Stimulated activated CD4-positive, alpha-beta T cell treated with anti-CD3 and anti-CD28 coated beads, Interleukin-15, amount 100 ng/mL, for 24 hours (primary cell): ENCODE measurements around the gene MCF2L2.

Experiments
- DNase-seq: peaks from one replicate; pipeline ENCODE4 v3.0.0-alpha.2; 2020

The MCF2L2 gene

DNA sequence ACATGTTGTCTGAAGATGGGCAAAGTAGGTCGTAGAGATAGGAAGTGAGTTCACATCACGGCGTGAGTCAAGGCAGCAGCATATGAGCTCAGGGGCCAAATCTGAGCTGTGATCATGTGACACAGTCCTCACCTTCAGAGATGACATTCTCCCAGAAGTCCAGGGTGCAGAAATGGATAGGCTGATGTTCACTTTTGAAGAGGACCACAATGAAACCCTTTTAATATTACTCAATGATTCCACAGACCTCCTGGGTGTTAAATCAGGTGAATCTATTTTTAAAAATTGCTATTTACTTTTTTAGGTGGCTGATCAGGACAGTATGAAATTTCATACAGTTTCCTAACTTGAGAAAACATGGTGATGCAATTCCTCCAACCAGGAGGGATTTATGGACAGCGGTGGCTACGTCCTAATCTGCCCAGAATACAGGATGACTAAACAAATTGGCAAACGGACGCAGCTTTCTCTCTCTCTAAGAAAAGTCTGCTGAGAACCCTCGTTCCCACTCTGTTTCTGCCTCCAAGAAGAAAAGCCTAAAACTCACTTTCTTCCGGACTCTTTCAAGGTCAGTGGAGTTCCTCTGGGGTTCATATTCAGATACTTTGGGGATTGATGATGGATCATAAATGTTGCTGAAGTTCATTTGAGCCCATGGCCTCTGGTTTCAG, 141.0 kb downstream of the MCF2L2 start:
- DNase-seq, result peak; percentile 26

DNA sequence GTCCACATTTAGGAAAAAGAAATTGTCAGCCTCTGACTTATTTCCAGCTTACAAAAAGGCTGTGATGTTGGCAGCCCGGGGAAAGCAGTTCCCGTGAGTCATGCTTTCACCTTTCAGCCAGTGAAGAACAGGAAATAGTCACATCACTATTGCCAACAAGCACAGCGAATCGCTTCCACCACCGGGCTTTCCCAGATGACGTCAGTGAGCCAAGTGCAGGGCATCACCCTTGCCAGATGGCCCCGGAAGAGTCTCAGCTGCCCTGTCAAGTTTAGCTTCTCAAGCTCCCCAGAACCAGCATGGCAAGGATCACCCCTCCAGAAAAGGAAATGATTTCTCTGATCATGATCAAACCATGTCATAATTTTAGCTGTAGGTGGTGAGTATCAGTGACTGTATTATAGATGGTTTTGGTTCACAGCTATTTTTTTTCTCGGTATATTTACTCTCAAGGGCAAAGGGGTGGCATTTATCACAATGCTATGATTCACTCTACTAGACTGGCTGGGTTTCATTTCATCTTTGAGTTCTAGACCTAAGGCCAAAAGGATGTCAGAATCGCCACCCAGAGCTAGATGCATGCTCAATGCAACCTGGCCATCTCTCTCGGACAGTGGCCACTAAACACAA, 142.5 kb downstream of the MCF2L2 start:
- DNase-seq, result peak; percentile 96

DNA sequence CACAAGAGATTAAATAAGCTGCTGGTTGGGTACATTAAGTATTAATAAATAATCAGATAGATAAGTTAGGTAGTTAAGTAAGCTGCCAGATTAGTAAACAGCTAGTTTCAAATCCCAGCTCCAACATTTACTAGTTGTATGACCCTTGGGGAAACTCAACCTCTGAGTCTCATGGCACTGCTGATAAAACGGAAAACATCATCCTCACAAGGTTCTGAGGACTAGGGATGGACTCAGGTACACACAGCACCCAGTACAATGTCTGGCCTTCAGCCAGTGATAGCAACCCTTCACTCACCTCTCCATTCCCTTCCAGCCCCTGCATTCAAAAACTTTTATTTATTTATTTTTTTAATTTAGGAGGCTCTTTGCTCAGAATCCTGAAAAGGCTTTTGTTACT, 143.1 kb downstream of the MCF2L2 start:
- DNase-seq, result no peak

DNA sequence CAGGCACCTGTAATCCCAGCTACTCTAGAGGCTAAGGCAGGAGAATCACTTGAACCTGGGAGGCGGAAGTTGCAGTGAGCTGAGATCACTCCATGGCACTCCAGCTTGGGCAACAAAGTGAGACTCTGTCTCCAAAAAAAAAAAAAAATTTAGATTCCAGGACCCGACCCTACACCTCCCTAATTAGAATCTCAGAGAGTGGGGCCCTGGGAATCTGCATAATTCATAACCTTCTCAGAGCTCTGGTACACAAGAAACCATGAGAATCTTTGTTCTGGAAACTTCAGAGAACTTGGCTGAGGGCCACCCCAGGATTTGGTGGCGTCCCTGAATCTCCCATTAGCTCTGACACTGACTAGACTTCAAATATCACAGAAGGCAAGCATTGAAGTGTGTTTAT, 143.8 kb downstream of the MCF2L2 start:
- DNase-seq, result no peak

DNA sequence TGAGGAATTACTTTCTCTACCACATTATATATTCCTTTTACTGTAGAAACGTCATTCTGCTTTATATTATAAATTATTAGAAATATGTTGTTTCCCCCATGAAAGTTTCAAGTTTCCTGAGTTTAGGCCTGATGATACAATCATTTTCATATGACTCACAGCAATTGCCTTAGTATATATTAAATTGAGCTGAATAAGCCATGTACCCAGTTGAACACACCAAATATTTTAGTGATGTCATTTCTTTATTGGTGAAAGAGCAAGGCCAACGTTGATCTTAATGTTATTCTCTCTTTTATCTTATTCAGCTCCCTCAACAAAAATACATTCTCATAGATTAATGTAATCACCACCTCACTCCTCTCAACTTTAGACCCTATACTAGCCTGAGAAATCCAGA, 144.5 kb downstream of the MCF2L2 start:
- DNase-seq, result no peak

DNA sequence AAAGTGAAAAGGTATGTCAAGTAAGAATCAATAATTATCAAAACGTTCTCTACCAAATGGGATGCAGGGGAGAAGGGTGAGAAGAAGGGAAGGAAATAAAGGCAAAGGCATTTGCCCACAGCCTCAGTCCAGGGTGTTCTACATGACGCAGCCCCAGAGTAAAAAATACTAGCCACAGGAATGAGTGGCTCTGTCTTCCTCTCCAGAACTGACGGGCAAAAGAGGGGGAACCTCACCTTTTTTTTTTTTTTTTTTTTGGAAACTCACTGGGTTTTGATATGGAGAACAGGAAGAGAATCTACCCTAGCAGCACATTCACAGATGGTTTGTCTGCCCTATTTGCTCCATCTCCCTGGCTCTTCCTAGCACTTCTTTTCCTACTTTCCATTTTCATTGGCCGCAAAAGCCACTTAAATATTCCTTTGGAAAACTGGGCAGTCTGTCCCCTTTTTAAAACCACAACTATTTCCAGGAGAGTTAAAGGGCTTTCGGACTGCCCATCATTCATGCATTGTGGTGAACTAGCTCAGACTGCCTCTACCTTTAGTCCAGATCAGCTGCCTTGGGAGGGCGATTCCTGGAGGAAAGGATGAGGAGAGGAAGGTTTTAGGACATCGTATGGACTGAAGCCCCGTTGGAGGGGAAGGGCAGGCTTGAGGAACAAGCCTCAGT, 147.2 kb downstream of the MCF2L2 start:
- DNase-seq, result no peak

DNA sequence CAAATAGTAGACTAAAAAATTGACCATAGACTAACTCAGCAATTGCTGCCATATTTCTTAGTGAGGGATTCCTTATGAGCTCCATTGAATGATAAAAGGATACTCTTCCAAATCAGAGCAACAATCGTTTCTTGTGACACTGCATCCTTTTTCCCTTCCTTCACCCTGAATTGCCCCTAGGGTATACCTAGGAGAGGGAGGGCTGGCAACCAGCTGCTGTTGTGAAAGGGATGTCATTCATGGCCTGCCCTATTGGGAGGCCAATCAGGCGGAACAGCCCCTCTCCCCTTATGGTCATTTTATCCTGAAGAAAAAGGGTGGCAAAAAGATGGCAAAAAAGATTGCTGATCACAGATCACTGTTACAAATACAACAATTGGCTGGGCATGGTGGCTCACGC, 149.0 kb downstream of the MCF2L2 start:
- DNase-seq, result no peak

DNA sequence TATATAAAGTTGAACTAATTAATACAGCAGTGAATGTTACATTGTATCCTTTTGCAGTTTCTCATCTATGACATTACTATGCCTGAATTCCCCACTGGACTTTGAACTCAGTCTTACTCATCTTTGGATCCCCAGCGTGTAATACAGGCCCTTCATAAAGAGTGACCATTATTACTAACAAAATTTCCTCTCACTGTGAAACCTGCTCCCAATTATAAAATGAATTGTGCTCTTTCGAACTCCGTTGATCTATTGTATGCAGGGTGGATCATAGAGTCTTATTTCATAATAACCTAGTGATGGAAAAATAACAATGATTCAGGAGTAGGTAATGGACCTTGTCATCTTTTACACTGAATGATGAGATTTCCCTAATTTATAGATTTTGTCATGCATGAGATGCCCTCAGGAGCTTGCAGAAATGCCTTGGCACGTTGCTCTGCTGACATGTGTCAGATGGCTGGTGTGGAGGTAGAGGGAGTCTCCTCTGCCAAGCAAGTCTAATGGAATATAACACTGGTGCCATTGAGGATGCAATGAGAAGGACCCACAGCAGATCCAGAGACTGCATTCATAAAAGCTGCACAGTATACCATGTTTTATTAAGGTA, 149.8 kb downstream of the MCF2L2 start:
- no peak for DNase-seq

DNA sequence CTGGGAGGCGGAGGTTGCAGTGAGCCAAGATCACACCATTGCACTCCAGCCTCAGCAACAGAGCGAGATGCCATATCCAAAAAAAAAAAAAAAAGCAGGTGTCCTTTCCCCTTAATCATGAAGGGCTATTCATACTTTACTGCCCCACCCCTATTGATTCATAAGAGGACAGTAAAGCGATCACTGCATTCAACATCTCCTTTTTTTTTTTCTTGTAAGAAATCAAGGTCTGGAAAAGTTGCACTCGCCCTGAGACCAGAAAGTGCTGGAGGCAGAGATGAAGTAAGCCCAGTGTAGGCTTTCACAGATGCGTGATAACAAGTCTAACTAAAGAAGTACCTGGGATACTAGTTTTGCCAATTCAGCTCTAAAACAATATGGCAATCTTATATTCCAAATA, 151.2 kb downstream of the MCF2L2 start:
- DNase-seq, result no peak

DNA sequence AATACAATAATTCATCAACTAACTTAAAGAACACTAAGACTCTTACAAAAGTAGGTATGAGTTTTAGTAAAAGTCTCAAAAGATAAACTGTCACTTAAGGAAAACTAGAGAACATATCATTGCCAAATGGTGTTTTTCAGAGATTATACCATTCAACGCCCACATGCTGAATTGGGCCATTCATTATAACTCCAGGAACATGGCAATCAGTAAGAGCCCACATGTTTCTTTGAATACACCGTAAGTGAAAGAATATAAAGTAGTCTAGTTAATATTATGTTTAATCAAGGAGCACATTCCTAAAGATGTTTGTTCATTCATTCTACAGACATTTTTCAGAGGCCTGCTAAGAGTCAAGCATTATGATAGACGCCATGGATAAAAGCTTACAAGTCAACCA, 152.5 kb downstream of the MCF2L2 start:
- DNase-seq, result no peak

DNA sequence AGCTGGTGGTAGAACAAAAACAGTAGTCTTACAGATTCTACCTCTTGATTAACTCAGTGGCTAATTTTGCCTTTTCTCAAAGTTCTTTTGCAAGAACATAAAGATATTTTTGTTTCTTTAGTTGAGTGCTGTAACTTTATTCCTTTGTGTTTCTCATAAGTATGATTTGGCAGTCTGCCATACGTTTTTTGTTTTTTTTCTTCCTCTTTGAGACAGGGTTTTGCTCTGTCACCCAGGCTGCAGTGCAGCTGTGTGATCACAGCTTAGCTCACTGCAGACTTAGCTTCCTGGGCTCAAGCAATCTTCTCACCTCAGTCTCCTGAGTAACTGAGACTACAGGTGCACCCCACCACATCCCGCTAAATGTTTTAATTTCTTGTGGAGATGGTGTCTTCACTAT, 153.0 kb downstream of the MCF2L2 start:
- no peak for DNase-seq

DNA sequence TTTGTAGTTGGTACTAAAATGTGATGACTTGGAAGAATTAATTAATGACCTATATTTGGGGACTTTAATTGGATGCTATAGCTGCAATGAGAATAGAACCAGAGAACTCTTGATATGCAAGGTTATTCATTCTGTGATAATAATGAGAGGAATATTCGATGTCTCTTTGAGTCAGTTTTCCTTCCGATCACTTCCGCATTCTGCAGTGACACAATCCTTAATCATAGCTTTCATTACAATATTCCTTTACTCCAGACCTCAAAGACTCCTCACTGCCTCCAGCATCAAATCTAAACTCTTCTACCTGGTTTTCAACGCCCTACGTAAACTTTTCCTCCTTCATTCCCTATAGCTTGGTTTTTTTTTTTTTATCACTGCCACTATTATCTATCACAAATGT, 153.8 kb downstream of the MCF2L2 start:
- DNase-seq, result no peak

DNA sequence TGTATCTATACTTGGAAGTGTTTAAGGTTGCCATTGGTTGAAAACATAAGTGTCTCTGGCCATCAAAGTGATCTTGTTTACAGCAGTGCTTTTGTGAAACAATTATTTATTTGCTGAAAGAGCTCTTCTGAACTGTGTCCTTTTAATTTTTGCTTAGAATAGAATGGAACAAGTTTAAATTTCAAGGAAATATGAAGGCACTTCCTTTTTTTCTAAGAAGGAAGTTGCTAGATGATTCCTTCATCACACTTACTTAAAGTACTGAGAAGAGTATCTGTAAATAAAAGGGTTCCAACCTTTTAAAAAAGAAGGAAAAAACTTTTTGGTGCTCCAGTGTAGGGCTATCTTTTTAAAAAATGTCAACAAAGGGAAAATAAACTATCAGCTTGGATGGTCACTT, 155.6 kb downstream of the MCF2L2 start:
- no peak for DNase-seq

DNA sequence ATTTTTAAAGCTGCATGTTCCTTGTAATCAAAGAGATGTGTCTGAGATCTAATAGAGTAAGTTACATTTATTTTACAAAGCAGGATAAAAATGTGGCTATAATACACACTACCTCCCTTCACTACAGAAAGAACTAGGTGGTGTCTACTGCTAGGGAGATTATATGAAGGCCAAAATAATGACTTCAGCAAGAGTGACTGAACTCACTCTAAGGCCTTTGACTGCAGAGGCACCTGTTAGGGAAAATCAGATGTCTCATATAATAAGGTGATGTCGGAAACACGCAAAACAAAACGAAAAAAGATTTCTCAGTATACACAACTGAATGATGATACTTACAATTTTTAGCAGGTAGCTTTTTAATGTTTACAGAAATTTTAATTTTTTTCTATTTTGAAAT, 156.3 kb downstream of the MCF2L2 start:
- no peak for DNase-seq

DNA sequence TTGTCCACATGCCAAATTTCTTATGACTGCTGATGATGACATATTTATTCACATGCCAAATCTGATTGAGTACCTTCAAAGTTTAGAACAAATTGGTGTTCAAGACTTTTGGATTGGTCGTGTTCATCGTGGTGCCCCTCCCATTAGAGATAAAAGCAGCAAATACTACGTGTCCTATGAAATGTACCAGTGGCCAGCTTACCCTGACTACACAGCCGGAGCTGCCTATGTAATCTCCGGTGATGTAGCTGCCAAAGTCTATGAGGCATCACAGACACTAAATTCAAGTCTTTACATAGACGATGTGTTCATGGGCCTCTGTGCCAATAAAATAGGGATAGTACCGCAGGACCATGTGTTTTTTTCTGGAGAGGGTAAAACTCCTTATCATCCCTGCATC, 158.1 kb downstream of the MCF2L2 start:
- DNase-seq, result no peak

DNA sequence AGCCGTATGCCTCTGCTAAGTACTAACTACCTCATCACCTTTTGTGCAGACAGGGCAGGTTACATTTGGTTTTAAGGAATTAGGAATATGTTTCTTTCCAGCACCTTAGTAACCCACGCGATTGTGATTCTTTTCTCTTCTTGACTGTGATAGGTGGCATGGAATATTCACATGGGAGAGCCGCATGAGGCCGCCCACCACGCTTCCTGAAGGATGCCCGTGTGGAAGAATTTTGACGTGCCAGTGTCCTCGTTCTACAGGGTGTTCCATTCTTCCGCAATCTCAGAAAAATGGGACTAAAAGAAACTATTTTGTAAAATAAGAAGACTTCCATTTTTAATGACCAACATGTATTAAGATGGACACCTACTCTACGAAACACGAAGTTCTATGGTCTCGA, 159.1 kb downstream of the MCF2L2 start:
- no peak for DNase-seq

DNA sequence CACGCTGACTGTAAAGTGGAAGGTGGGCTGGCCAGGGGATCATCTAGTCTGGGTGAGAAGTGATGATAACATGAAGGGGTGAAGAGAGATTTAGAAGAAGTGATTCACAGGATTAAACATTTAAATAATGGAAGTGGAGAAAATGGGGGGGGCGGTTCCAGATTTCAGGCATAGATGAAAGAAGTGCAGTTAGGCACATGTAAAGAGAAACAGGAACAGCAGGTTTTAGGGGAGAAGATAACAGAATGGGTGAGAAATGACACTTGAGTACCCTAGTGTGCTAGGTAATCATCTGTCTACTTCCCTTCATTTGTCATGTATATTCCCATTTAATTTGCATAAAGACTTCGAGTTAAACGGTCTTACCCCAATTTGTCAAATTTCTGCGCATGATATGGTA, 160.1 kb downstream of the MCF2L2 start:
- DNase-seq, result peak; percentile 35

DNA sequence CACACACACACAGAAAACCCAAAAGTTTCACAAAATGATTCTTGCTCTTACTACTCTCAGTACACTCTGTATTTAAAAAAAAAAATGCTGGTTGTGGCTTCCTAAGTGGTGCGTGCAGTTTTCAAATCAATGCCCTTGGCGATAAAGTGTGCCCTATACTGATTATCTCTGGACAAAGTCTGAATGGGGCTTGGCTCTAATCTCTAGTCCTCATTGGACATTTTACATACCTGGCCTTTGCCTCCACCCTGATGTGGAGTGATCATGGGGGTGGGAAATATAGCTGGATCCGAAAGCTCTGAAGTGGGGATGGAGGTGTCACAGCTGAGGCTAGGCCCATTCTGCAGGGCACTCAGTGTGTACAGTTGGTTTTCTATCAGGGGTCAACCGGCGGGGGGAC, 161.3 kb downstream of the MCF2L2 start:
- no peak for DNase-seq

DNA sequence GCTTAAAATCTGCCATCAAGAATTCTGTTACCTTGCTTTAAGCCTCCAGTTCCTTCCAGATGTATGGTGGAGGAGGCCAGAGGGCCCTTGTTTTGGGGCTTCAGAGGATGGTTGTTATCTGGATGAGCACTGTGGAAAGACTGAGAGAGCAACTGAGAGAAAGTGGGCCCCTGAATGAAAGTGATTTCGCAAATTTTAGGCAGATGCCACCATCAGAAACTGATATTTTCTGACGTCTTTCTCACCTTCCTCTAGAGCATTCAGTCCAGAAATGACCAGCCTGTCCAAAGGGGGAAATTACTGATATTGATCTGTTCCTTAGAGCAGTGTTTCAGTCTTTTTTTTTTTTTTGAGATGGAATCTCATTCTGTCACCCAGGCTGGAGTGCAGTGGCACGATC, 162.0 kb downstream of the MCF2L2 start:
- peak; percentile 52 for DNase-seq

DNA sequence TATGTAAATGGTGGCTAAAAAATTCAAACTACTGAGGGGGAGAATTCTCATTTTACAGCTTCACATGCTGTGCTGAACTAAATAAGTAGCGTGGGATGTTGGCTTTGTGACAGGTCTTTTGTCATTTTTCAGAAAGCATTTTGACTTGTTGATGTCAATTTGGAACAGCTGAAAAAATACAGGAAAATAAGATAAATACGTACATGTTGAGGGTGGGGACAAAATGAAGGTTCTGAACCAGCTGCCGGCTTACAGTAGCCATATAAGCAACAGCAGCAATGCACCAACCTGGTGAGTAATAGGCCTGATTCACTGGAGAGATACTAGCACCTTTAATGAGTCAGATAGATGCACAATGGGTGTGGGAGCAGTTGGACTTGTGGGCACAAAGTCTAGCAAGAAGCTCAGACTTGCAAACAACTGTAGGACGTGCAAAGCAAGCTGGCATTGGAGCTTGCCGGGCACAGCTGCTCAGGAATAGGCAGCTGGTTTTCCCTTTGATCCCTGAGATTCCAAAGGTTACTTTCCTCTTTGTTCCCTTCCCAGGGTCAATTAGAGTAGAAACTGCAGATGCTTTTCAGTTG, 162.5 kb downstream of the MCF2L2 start:
- DNase-seq, result peak; percentile 71

DNA sequence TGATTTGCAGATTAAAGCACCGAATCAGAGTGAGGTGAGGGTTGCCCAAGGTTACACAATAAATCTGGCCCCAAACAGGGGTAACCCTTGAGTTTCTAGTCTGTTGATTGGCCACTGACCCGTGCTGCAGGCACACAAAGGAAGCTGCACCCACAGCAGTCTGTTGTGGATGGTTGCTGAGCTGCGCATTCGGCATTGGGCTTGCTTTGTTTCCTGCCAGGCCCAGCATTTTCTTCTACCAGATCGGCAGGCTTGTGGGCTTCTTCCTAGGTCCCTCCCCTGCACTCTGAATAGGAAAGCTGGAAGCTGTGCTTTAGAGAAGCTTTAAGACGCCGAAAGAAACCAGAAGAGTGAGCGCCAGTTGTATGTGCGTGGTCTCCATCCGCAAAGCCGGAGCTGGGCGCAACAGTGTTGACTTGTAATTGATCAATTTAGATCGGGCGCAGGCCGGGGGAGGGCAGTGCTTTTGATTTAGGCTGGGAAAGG, 163.2 kb downstream of the MCF2L2 start:
- DNase-seq, result no peak

DNA sequence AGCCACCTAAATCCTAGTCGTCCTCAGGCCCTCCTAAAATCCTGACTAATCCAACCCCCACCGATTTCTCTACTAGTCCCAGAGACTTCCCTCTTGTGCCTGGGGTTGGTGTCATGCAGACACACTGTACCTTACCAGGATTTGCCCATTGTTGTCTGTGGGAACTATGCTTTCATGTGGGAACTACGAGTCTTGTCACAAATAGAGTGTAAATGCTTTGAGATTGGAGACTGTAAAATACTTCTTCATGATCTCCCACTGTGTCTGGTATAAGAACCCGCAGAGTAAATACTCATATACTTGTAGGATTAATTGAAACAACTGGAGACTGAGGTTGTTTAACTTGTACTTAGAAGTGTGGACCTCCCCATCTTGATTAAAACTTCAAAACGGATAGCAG, 164.2 kb downstream of the MCF2L2 start:
- no peak for DNase-seq

DNA sequence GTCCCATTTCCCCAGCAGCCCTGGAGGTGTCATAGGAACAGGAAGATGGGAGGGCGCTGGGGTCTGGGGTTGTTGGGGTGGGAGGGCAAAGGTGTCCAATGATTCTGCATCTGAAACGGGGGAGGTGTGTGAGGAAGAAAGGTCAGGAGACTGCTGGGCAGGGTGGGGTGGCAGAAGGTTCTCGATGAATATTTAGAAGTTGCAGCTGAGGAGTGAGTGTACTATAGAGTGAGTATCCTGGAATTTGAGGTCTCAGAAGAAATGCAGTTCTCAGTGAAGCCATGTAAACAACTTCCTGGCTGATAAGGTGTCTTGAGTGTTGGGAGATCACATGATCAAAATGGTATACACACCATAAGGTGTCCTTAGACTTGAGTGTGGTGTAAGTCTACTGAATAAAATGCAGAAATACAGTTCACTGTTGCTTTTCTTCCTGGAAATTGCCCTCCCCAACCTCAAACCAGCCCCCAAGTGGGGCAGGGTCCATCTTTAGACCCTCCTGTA, 165.5 kb downstream of the MCF2L2 start:
- DNase-seq, result no peak
